Measurements from ENCODE around the gene UBA3. TPM values are rescaled to one million over a fixed set of nuclear protein-coding genes. Genes with fewer than 3 reads are reported as not detected.
A peak's percentile ranks its signal among the peaks of the same experiment; 100 is the strongest.

UBA3 gene
- total RNA-seq, 2 donors from 2014 or later = 45.5 to 50.6 TPM

GRCh38 chr3:69085833-69086722, 5.9 kb upstream of the UBA3 start:
- H3K27ac ChIP-seq = peak overlapping the region; percentile 92
- H3K9me3 ChIP-seq = no peaks in the 10 kb centered on the region
- no peaks in the 10 kb centered on the region for H3K36me3 ChIP-seq
- intact Hi-C loops (cut with DNase I) = no loop called here
- DNase-seq (ENCODE audit: low spot score) = peak; percentile 95
- H3K4me1 ChIP-seq (replicated peaks) = peaks cover 18% of the 10 kb centered on the region
- H3K4me3 ChIP-seq = peak overlapping the region; percentile 71 to 88
- no peaks in the 10 kb centered on the region for H3K27me3 ChIP-seq (replicated peaks; ENCODE audit: insufficient read depth)
- TF ChIP-seq POLR2A (IDR thresholded peaks at IDR 0.05) = peak; percentile 40
- no peak for TF ChIP-seq CTCF (IDR thresholded peaks at IDR 0.05)
- peak; percentile 50 for TF ChIP-seq POLR2AphosphoS5 (IDR thresholded peaks at IDR 0.05)
- 0% methylated on average over 8 of the region's 8 CpGs for WGBS

GRCh38 chr3:69085168-69085832, 5.1 kb upstream of the UBA3 start:
- intact Hi-C loops (cut with DNase I) = no loop called here
- no peak for TF ChIP-seq POLR2A (IDR thresholded peaks at IDR 0.05)
- TF ChIP-seq POLR2AphosphoS5 (IDR thresholded peaks at IDR 0.05) = no peak
- no peak for TF ChIP-seq CTCF (IDR thresholded peaks at IDR 0.05)
- no peaks in the 10 kb centered on the region for H3K27me3 ChIP-seq (replicated peaks; ENCODE audit: insufficient read depth)
- peak overlapping the region; percentile 92 for H3K27ac ChIP-seq
- no peaks in the 10 kb centered on the region for H3K9me3 ChIP-seq
- H3K4me1 ChIP-seq (replicated peaks) = peaks cover 16% of the 10 kb centered on the region
- H3K36me3 ChIP-seq = no peaks in the 10 kb centered on the region
- WGBS = under 1% methylated on average over 26 of the region's 26 CpGs
- DNase-seq (ENCODE audit: low spot score) = peak; percentile 22
- H3K4me3 ChIP-seq = peak overlapping the region; percentile 71 to 88

GRCh38 chr3:69084326-69085167, 4.4 kb upstream of the UBA3 start, which contains the start of gene ARL6IP5:
Gene ARL6IP5, plus strand, starts transcription at chr3:69084937. Its CDS starts 111 bp downstream, at chr3:69085048.
- Histone ChIP-seq H3K9me3 (no peaks in the 10 kb centered on the region), H3K4me1 (replicated peaks) (peaks cover 16% of the 10 kb centered on the region), H3K27ac (peak within 1 kb of the TSS; percentile 92), H3K36me3 (no peaks in the 10 kb centered on the region), H3K4me3 (peak within 1 kb of the TSS; percentile 71 to 88), H3K27me3 (replicated peaks; ENCODE audit: insufficient read depth) (no peaks in the 10 kb centered on the region)
- peak; percentile 94 for DNase-seq (ENCODE audit: low spot score)
- TF ChIP-seq POLR2AphosphoS5 (IDR thresholded peaks at IDR 0.05) = peak; percentile 90
- no peak for TF ChIP-seq CTCF (IDR thresholded peaks at IDR 0.05)
- TF ChIP-seq POLR2A (IDR thresholded peaks at IDR 0.05) = peak; percentile 70
- intact Hi-C loops (cut with DNase I) = no loop called here
- 2% methylated on average over 29 of the region's 32 CpGs for WGBS

- Histone ChIP-seq H3K4me3 (no peak overlapping the region), H3K9me3 (no peaks in the 10 kb centered on the region), H3K36me3 (no peaks in the 10 kb centered on the region), H3K27ac (no peak overlapping the region), H3K27me3 (replicated peaks; ENCODE audit: insufficient read depth) (no peaks in the 10 kb centered on the region), H3K4me1 (replicated peaks) (peaks cover 13% of the 10 kb centered on the region)
- intact Hi-C loops (cut with DNase I) = no loop called here
- no peak for DNase-seq (ENCODE audit: low spot score)
- TF ChIP-seq POLR2A (IDR thresholded peaks at IDR 0.05) (no peak), POLR2AphosphoS5 (IDR thresholded peaks at IDR 0.05) (no peak), CTCF (IDR thresholded peaks at IDR 0.05) (no peak)
Observed at GRCh38 chr3:69082805-69083204, 2.6 kb upstream of the UBA3 start.
